GM13976 (cell line): Measurements from ENCODE around the gene MYOF.
A peak's percentile ranks its signal among the peaks of the same experiment; 100 is the strongest.
"Not testable (repeated sequence)": the region's sequence is repeated elsewhere in the genome, so short reads cannot be mapped to it uniquely, and the experiment has no call there.

Experiments used
- DNase-seq: peaks from one replicate; pipeline ENCODE4 v3.0.0; 2012; ENCODE audit warnings: low spot score
- in situ Hi-C: fragments of 300-500 bp; cut with MboI; formaldehyde crosslinking; loops from one replicate; pipeline ENCODE4 v1.12.0; 2022; ENCODE audit warnings: low sequenced_read_pairs, mixed read lengths, inconsistent platforms; ENCODE audit not compliant: unreplicated experiment
- TF ChIP-seq, protein P1 (sequence below): IDR thresholded peaks from 2 replicates; pipeline ENCODE4 v1.5.1; 2012; ENCODE audit warnings: borderline replicate concordance, mild to moderate bottlenecking; ENCODE audit not compliant: insufficient read depth; ENCODE audit errors: extremely low read depth, missing control alignments, control extremely low read depth

Gene MYOF

DNA sequence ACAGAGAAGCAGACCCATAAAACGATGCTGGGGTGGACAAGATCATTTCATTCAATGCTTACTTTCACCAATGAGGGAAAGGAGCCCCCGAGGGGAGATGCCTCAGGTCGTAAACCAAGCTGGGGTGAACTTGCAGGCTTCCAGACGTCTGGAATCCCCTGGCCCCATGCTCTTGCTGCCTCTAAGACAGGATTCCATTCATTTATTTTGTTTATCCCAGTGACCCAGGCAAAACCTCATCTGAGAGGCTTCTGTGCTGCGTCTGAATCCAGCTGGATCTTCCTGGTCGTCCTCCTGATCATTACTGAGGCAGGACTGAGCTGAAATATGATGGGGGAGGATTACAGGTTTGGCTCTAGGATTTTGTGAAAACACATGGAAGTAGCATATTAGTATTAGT, 182.9 kb downstream of the MYOF start:
- DNase-seq = no peak
- in situ Hi-C loops = loop anchor here (10.0 kb wide), 1 partner anchor 224 kb away; the partner anchor contains the start of gene CYP26A1
- TF ChIP-seq, protein P1, sequence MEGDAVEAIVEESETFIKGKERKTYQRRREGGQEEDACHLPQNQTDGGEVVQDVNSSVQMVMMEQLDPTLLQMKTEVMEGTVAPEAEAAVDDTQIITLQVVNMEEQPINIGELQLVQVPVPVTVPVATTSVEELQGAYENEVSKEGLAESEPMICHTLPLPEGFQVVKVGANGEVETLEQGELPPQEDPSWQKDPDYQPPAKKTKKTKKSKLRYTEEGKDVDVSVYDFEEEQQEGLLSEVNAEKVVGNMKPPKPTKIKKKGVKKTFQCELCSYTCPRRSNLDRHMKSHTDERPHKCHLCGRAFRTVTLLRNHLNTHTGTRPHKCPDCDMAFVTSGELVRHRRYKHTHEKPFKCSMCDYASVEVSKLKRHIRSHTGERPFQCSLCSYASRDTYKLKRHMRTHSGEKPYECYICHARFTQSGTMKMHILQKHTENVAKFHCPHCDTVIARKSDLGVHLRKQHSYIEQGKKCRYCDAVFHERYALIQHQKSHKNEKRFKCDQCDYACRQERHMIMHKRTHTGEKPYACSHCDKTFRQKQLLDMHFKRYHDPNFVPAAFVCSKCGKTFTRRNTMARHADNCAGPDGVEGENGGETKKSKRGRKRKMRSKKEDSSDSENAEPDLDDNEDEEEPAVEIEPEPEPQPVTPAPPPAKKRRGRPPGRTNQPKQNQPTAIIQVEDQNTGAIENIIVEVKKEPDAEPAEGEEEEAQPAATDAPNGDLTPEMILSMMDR = no peak

DNA sequence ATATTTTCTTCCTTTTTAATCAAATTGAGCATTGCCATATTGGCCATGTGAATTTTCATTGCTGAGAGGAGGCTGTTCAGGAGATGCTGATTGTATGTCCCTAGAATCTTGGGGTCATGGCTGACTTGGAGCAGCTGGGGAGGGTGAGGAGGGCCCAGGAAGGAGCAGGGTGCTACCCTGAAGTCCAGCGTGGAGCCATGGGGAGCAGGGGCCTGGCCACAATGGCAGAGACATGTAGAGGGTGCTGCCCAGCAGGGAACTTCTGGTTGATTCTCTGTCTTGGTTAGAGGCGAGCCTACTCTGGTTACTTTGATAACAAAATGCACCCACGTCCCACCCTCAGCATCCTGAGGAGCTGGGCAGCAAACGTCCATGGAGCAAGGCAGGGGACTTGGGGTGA, 186.0 kb downstream of the MYOF start:
- DNase-seq = no peak
- TF ChIP-seq, protein P1 = no peak
- in situ Hi-C loops = loop anchor here (10.0 kb wide), 1 partner anchor 221 kb away; the partner anchor contains the start of gene CYP26A1

DNA sequence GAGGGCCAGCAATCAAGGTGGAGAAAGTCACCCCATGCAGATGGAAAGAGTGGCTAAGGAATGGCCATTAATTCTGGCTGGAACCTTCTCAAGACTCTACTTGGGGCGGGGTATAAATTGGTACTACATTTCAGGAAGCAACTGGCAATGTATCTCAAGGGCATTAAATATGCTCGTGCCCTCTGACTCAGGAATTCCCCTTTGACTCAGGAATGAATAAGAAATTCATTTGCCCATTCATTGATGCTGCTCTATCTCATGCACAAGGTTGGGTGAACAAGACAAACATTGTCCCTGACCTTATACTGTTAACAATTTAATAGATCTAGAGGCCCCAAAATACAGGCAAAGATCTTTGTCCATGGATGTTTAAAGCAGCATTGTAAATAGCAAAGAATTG, 188.1 kb downstream of the MYOF start:
- in situ Hi-C loops = loop anchor here (10.0 kb wide), 1 partner anchor 219 kb away; the partner anchor contains the start of gene CYP26A1
- TF ChIP-seq, protein P1 = no peak
- no peak for DNase-seq

DNA sequence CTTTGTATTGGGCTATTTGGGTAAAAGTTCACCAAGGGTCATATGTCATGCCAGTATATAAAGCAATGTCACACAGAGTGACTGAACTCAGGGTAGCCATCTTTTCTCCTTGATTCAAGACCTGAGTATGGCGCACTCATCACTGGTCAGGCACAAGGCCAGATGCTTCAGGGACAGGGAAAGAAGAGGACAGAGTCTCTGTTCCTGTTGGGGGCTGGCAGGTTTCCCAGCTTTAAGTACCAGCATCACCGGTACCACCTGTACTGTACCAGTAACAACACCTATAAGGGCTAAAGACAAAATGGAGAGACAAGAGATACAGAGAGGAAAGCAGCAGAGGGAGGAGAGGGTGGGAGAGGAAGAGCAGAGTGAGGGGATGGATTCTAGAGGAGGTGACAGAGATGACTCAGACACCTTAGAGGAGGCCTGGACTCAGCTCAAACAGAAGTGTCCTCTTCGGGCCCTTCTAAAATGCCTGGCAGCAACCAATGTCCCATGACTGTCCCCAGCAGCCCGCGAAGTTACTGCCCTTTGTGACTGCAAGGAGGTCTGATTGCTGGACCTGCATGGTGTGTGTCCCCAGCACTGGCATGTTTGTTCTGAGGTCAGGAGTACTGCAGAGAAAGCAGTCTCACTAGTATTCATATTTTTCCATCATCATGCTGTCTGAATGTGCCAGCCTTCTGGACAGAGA, 191.3 kb downstream of the MYOF start:
- TF ChIP-seq, protein P1 = no peak
- in situ Hi-C loops = loop anchor here (10.0 kb wide), 1 partner anchor 216 kb away; the partner anchor contains the start of gene CYP26A1
- no peak for DNase-seq

DNA sequence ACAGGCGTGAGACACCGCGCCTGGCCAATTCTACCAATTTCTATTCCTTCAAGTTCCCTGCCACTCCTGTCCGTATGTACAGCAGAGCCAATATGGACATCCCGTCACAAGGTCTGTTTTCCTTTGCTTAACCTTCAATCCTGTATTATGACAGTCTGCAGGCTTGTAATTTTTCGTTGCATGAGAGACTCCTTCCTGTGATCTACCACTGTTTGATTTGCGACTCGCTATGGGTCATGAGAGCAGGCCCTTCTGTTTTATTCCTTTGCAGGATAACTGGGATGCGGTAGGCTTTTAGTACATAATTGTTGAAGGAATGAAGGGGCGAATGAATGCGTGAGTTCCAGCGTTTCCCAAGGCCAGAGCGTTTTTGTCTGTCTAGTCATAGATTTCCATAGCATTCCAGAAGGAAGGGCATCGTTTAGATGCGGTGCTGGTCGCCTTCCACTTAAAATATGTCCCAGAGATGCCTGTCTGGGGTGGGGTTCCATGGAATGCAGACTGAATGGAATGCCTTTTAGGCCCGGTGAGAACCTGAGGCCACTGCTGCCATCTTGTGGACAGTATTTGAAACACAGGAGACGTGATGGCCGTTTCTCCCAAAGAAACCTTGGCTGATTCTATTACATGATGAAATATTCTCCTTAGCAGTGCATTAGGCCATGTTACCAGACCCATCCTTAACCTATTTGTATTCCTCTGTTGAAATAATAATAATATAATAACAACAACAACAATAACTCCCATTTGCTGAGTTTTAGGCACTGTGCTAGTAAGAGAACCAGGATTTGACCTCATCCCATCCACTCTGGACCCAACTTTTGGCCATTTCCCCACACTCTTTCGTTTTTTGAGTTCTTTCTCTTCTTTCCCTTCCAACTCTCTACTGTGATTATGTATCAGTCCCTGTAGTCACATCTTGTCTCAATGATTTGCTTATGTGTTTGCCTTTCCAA, 193.2 kb downstream of the MYOF start:
- DNase-seq = peak; percentile 76
- in situ Hi-C loops = no loop called here
- TF ChIP-seq, protein P1 = peak; percentile 72

DNA sequence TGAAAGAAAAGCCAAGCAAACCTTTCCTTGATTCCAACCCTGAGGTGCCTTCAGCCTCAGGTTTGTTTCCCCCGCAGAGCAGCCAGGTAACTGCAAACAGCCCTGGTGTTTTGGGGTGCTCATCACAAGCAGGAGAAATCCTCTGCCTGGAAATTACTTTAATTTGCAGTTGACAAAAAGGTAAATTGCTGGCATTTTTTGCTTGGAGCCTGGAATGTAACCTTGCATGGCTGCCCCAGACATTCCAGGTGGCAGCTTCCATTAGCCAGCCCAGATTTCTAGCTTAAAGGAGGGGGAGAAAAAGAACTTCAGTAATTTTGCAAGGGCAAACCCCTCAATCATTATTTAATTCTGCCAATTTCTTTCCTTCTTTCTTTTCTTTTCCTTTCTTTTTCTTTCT, 194.4 kb downstream of the MYOF start:
- no peak for DNase-seq
- in situ Hi-C loops = no loop called here
- TF ChIP-seq, protein P1 = no peak

DNA sequence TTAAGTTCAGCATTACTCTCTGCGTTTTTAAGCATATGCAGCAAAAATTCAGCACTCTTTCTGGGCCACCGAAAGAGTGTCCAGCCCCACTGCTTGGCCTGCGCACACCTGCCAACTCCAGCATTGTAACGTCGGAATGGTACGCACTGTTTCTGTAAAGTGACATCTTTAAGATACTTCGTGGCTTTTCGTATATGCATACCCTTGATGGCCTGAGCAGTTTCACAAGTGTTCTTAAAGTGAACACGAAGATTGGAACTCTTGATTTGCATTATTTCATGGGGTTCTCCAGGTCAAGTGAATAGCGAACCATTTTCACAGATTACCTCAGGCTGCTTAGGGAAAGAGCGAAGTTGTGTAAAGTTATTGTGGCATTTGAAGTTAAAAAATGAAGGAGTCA, 197.9 kb downstream of the MYOF start:
- in situ Hi-C loops, DNase-seq: not testable (repeated sequence)
